Skin of body (tissue), 2 donors: ENCODE data around the gene ARL6IP6. TPM values are rescaled to one million over a fixed set of nuclear protein-coding genes. Genes with fewer than 3 reads are reported as not detected.

Experiments used
- DNase-seq: peaks from one replicate; lab custom pipeline; 2025; lab: John Stamatoyannopoulos, UW
- total RNA-seq: library from RNA; depleted of rRNA; stranded (reverse); fragments of >200 nt; gene quantifications from one replicate; pipeline ENCODE4 v1.2.3, GENCODE V29; 2014

The ARL6IP6 gene
- total RNA-seq, 1 donor from 2014 or later = 18.4 TPM

DNA sequence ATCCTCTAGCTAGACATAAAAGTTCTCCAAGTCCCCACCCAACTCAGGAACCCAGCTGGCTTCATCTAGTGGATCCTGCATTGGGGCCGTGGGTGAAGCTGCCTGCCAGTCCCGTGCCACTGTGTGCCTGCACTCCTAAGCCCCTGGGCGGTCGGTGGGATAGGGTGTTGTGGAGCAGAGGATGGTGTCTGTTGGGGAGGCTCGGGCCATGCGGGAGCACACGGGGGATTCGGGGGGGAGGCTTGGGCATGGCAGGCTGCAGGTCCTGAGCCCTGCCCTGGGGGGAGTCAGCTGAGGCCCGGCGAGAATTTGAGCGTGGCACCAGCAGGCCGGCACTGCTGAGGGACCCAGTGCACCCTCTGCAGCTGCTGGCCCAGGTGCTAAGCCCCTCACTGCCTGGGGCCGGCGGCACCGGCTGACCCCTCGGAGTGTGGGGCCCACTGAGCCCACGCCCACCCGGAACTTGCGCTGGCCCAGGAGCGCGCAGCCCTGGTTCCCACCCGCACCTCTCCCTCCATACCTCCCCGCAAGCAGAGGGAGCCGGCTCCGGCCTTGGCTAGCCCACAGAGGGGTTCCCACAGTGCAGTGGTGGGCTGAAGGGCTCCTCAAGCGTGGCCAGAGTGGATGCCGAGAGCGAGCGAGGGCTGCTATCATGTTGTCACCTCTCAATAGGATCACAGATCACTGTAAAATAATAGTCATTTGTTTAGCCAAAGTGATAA is 86.4 kb downstream of the ARL6IP6 start:
- no peak for DNase-seq

DNA sequence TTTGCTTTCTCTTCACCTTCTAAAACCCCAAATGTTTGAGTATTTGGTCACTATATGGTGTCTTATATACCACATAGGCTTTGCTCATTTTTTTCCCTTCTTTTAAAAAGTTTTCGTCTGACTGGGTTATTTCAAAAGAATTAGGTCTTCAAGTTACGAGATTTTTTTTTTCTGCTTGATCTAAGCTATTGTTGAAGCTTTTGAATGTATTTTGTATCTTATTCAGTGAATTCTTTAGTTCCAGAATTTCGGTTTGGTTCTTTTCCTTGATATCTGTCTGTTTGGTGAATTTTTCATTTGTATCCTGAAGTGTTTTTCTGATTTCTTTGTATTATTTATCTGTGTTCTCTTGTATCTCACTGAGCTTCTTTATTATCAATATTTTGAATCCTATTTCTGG is 93.5 kb downstream of the ARL6IP6 start:
- DNase-seq = no peak

Other genes starting within 250 kb of the ARL6IP6 start
- gene PRPF40A, start 1.2 kb upstream of the ARL6IP6 start, total RNA-seq = 96.8 TPM